Myocyte (in vitro differentiated cells): Measurements from ENCODE around the gene PKD1L1. TPM values are rescaled to one million over a fixed set of nuclear protein-coding genes. Genes with fewer than 3 reads are reported as not detected.
A peak's percentile ranks its signal among the peaks of the same experiment; 100 is the strongest.

Experiments
- DNase-seq: peaks from one replicate; pipeline ENCODE4 v3.0.0-alpha.2; 2012; ENCODE audit warnings: low read depth
- total RNA-seq: library from RNA; depleted of rRNA; stranded (reverse); fragments of >200 nt; gene quantifications from 2 replicates; pipeline ENCODE4 v1.2.3, GENCODE V29; 2014

Gene PKD1L1
- total RNA-seq, 1 donor from 2014 or later, result 0.03 TPM

DNA sequence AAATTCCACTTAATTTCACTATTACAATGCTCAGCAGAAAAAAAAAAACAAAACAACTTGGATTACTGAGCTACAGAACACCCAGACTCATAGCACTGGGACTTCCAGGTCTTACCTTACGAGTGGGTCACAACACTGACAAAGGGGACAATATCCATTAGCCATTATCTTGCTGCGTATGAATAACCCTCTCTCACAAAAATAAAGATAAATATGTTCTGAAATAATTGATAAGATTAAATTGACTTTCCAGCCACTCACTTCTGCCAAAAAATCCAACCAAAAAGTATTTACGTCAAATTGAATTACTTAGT lies 128.7 kb downstream of the PKD1L1 start:
- no peak for DNase-seq

DNA sequence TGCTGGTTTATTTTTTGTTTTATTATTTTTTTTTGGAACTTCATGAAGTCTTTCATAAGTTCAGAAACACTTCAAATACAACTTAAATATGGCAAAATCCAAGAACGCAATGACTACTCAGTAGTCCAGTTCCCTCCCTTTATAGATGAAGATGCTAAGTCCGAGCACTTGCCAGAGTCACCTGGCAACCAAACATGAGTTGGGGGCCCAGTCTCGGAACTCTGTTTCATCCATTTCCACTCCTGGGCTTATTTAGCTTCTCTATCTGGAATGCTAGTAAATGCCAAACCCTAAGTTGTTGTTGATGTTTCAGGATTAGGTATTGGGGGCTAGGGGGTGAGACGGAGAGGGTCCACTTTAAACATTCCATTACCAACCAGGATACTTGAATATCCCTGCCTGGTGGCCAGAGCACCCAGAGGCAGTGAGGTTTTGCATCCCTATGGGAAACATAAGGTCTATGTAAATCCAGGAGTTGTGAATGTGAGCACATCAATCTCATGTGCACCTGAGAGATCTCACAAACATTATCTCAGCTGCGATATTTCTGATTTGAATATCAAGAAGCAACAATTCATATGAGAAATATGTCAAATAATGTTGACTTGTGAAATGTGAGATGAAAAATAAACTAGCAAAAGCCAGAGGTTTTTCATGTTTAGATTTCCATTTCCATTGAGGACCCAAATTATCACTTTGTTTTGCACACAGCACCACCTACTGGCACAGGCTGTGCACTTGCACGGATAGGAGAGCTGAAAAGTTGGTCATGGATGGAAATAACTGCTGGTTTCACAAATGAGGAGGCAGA lies 129.3 kb downstream of the PKD1L1 start:
- peak; percentile 93 for DNase-seq

DNA sequence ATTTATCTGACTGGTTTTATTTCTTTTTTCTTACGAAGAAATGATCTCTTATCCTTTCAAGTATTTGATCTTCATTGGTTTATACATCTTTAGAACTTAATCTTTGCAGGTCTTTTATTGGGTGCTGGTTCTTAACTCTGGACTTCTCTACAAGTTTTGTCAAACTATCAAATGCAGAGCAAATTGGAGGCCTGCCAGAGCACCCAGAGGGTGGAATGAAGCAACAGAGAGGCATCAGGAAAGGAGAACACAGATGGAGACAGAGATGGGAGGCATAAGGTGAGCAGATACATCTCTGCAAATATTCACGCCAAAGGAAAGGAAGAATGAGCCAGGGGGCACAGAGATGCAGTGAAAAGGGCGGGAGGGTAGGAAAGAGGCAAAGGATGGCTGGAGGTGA lies 130.3 kb downstream of the PKD1L1 start:
- no peak for DNase-seq

DNA sequence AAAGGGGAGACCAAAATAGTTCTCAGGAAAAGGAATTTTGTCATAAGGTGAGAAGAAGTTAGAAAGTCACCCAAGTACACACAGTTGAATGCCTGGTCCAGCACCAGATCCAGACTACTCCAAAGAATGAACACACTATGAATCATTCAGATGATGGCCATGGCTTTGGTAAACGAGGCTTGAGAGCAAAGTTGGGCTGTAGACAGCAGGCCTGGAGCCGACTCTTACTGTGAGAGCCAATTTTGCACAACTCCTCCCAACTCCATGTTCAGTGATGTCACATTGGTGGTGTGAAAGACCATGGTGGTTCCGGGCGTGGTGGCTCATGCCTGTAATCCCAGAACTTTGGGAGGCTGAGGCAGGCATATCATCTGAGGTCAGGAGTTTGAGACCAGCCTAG lies 131.6 kb downstream of the PKD1L1 start:
- DNase-seq, result no peak

DNA sequence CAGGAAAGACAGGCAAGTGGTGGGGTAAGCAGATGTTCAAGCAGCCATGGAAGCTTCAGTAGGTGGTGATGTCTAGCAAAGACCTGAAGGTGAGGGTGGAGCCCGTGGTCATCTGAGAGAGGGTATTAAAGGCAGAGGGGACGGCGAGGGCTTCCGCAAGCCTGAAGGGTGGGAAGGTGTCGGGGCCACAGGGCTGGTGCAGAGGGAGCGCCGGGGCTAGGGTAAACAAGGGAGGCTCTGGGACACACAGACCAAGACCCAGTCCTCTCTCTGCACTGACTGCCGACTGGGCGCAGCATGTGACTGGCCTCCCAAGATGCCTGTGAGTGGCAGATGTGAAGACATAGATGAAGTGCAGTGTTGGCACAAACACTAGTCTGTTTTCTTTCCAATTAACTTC lies 132.4 kb downstream of the PKD1L1 start:
- no peak for DNase-seq

DNA sequence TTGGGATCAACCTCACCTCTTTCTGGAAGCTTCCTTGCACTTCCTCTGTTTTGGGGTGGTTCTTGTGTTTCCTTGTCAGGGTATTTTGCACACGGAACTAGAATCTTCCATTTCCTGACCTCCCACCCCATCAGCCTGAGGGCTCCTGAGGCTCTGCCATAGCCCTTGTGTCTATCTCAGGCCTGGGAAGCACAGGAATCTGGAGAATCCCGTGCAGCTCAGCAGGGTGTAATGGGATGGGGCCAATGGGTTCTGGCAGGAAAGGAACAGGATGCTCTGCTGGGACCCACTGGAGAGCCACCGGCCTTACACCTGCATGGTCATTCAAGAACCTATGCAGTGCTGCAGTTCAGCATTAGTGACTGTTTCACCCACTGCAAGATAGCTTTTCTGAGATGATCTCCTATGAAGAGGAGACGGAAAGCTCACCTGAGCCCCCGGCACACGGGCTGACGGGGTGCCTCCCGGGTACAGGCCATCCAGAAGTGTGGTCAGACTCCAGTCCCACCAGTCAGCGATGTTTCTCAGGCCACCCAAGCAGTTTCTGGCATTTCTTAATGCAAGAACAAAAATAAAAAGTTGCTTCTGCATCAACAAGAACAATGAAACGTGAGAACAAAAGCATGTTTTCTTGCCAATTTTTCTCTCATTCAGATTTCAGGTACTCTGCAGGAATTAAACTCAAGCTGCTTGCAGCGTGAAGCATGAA lies 133.2 kb downstream of the PKD1L1 start:
- DNase-seq, result no peak

DNA sequence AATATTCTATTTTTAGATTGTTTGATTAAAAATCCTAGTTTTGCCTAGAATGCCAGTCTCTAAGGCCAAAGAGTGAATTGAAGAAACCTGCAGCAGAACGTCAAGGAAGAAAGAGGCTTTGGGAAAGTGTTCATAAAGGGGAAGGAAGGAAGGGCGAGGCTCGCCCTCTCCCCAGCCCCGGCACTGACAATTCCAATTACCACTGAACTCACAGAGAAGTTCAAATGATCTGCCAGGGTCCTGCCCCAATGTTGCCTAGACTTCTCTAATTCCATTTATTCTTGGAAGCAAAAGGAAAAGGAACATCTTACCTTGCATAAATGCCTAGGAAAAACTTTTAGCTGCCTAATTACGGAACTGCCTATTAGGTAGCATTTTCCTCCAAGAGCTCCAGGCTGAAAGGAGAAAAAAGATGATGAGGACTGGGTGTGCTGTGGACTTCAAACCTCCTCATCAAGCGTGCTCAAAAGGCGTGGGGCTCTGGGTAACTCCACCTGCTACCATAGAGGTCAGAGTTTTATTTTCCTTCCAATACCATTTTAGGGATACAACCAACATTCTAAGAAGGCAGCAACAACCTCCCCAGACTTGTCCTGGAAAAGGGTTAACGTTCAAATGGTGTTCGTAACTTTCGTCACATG lies 134.5 kb downstream of the PKD1L1 start:
- DNase-seq, result no peak

DNA sequence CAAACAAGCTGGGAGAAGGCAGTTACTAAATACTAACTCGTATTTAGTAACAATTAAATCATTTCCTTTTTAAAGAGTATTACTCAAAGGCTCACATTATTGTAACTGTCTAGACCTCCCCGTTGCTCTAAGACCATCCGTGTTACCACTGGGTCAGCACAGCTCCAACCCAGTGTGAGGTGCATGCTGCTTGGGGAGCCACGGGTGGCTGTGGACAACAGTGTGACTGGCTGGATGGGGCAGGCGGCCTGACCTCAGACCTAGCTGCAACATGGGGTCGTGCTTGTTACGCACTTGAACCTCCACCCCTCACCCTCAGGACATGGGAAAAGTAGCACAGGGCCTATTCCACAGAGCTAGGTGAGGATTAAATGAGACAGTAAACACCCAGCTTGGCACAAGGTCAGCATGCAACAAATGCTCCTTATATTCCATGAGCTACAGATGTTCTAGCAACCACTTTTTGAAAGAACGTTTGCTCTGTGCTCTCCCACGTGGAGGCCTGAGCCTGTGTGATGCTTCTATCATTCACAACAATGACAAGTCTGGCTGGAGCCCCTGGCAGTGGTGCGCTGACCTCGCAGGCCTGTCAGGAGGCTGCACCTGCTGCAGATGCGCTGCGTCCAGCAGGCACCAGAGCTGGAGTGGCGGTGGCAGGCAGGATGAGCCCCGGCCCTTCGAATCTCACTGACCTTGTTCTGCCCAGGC lies 135.7 kb downstream of the PKD1L1 start:
- DNase-seq, result no peak

DNA sequence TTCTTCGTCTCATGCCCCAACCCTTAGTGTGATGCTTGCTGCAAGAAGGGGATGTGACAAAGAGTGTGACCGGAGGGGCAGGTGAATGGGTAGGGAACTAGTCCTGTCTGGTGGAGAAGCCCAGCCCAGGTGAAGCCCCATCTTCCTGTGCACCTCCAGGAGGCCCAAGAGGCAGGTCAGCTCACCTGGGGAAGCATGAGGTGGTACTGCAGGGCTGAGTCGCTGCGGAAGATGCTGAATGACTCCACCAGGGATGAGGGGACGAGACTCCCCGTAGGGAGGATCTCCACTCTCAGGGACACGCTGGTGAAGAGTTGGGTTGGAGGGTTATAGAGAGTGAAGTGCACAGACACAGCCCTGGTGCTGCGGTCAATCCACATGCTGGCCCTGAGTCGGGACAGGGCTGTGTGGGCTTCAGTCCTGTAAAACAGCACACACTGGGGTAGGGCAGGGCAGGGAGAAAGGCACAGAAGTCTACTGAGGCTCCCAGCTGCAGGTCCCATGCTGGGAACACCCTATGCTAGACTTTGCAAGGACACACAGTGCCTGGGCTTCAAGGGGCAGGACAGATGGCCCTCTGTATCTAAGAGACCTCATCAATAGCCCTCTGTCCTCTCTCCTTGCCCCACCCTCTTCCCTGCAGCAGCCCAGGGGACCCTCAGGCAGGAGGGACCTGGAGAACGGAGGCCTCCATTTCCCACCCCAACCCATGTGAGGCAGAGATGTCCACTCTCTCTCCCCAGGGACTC lies 136.5 kb downstream of the PKD1L1 start:
- no peak for DNase-seq

DNA sequence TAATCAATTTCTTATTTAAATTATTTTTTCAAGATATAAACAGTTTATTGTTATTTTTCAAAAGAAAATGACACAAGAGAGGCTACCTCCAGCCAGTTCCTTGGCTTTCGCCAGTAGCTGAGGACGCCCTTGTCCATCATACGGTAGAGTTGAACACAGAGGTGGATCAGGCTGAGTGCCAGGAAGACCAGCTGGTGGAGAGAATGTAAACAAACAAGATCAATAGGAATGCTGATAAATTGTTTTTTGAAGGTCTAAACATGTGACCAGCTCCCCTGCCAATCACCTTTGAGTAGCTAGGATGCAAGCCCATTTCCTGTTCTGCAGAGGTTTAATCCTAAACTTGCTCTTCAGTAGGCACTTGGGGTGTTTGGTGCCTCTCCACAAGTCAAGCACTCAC lies 138.9 kb downstream of the PKD1L1 start:
- no peak for DNase-seq

DNA sequence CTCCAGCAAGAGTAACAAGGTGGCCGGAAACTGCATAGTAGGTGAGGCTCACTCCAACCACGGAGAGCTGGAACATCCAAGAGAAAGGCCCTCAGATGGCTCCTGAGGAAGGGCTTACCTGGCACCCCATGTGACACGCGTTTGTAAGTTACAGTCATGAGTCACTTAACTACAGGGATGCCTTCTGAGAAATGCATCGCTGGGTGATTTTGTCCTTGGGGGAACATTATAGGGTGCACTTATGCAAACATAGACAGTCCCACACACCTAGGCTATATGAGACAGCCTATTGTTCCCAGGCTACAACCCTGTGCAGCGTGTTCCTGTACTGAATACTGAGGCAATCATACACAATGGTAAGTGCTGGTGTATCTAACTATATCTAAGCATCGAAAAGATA lies 139.9 kb downstream of the PKD1L1 start:
- no peak for DNase-seq

DNA sequence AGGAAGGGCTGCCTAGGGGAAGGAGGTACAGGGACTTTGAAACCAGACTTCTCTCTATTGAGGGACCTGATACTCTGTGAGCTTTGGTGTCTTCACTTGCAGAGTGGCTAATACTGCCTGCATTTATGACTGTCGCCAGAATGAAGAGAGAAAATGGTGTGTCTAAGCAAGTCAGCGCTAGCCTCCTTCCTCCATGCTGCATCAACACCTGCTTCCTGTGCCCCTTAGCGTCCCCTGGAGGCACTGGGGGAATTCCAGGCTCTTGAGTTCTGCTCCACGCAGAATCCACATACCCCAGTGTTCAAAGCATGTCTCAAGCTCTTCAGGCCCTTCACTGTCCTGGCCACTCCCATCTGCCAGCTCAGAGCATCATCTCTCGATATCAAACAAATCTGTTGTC lies 140.5 kb downstream of the PKD1L1 start:
- DNase-seq, result no peak

DNA sequence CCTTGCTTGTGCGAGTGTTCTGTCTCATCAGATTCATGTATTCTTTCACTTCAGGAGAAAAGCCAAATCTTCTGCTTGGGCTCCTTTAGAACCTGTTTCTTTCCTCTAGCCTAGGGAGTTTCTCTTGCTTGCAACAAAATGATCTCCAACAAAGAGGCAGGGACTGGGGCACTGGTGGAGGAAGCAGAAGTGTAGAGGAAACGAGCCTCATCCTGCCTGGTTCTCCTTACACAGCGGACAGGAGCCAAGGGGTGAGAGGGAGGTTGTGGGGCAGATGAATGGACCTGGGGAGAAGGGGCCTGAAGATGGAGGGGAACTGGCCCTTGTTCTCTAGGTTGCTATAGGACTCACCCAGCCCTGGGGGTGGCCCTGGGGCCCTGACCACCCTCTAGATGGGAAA lies 141.1 kb downstream of the PKD1L1 start:
- DNase-seq, result no peak

DNA sequence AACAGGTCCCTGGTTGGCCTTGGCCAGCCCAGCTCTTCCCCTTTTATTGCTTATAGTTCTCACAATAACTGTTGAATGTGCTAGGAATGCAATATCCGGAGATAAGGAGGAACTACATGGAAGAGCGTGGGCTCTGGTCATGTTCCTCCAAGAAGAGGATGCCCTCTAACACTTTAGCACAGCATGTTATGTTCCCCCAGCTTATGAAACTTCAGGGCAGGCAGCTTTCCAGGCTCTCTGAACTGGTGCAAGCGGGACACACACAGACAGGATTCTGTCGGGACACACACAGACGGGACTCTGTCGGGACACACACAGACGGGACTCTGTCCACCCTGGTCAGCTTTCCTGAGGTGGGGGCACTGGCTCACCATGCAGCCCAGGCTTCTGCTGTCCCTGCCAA lies 141.6 kb downstream of the PKD1L1 start:
- no peak for DNase-seq

DNA sequence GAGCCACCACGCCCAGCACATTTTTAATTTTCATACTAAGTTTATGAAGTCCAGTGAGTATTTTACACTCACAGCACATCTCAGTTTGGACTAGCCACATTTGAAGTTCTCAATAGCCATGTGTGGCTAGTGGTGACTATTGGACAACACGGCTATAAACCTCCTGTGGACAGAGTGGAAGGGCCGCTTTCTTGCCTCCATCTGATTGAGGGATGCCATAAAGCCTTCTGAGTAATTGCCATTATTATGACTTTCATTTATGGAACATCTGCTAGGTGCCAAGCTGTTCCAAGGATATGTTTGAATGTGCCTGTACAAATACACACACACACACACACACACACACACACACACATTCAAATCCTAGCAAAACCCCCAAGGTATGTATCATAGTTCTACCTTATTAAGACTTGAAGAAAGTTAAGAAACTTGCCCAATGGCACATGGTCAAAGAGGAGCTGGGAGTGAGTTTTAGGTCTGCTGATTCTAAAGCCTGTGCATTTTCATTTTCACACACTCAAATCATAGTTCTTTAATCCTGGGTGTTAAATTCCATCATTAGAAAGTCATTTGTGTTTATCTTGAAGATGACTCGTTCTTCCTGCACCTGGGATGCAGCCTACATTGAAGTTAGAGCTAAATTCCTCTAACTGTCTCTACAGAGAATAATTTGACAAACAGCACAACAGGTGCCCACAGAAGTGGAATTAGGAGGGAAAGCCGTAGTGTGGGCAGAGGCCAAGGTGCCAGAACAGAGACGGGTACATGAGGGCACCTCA lies 143.3 kb downstream of the PKD1L1 start:
- peak; percentile 54 for DNase-seq

DNA sequence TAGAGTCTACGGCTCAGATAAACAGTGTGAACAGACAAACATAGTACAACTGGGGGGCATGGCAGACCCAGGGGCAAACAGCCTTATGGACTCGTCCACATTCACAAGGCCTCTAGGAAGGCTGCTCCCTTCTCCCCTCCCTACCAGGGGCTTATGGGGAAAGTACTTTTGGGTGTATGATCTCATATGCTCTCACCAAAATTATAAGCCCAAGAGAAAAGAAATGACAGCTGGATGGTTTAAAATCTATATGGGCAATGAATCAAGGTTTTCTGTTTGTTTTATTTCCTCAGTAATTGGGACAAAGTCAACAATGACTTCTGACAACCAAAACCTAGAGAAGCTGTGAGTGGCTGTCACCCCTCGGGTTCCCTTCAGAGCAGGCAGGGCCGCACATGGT lies 144.4 kb downstream of the PKD1L1 start:
- no peak for DNase-seq

DNA sequence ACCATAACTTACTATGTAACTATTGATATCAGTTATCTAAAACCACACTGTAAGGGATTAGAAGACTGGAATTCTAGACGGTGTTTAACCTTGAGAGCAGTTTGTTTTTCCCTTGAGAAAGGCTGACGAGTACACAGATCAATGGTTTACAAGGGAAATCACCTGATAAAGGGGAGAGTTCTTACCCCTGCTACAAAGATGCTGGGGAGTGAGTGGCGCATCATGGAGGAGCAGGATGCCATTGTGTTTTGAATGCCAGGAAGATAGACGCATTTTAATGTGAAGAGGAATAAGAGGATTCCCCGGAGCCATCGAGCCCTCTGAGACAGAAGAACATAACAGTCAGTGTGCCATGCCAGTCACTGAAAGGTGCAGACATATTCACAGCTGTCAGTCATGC lies 145.2 kb downstream of the PKD1L1 start:
- no peak for DNase-seq

DNA sequence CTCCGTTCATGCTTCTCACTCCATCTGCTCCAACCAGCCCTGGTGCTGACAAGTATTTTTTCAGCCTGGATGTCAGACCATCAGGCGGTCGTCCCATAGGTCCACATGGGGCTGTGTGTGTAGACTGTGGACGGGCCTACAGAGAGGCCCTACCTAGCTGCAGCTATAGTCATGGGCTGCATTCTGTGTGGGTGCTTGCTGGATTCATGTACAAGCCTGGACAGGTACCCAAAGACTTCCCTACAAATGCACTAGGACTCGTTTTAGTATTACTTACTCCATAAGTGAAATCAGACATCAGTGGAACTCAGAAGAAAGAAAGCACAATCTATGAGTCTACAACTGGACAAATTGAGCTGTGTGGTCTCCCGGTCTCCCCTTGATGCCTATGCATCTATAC lies 146.8 kb downstream of the PKD1L1 start:
- DNase-seq, result no peak

DNA sequence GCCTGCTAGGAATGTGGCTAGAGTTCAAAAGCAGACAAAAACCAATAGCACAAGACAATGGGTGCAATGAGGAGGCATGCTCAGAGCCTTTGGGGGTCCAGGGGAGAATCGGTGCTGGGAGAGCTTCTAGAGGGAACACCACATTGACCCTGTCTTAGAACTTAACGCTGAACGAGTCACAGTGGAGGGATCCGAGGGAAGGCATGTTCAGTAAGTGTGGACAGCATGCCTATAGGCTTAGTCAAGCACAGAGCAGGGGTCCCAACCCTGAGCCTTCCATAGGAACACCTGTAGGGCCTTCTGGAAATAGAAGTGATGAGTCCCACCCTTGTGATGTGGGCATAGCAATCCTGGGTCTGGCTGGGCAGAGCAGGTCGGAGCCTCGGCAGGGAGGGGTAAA lies 148.7 kb downstream of the PKD1L1 start:
- DNase-seq, result no peak

DNA sequence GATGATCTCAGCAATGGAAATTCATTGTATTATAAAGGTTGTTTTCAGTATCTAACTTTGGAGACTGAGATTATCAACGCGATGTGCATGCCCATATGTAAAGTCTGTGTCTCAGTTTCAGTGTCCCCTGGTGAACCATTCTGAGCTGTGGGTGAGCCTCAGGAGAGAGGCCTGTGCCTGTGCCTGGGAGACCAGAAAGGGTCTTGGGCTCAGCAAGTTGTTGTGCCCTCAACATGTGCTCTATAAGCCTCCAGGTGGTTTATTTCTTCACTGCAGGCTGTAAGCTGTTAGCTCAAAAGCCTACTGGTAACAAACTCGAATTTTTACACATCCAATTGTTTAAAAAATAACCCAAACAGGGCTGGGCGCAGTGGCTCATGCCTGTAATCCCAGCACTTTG lies 151.9 kb downstream of the PKD1L1 start:
- DNase-seq, result no peak
